Motor neuron (in vitro differentiated cells): Measurements from ENCODE around the gene SDK2. TPM values are rescaled to one million over a fixed set of nuclear protein-coding genes. Genes with fewer than 3 reads are reported as not detected.

ENCODE experiments used
- ATAC-seq, 8 experiments: fragments of 200-7000 bp; cut with Tn5 transposase; replicated peaks in 6 of 8; 2 replicates each; pipeline ENCODE4 v1.8.0; 2021; ENCODE audit warnings: mild to moderate bottlenecking in 8 of 8, moderate library complexity in 8 of 8
- H3K27ac ChIP-seq, 2 donors: fragments of 250-450 bp; sonication (Bioruptor Pico); 2 replicates each; pipeline ENCODE4 v1.9.0; 2021; ENCODE audit warnings: antibody characterized with exemption in 2 of 2, mild to moderate bottlenecking in 2 of 2, moderate library complexity in 1 of 2
- H3K4me1 ChIP-seq, 2 donors: fragments of 250-450 bp; sonication (Bioruptor Pico); replicated peaks in 1 of 2; 2 replicates each; pipeline ENCODE4 v1.6.1; 2021; ENCODE audit warnings: antibody characterized with exemption in 2 of 2, mild to moderate bottlenecking in 2 of 2, moderate library complexity in 1 of 2
- H3K4me3 ChIP-seq, 5 donors: fragments of 250-450 bp; sonication (Bioruptor Pico); 2 replicates each; pipeline ENCODE4 v1.9.0; 2021; ENCODE audit warnings: antibody characterized with exemption in 5 of 5, mild to moderate bottlenecking in 5 of 5, moderate library complexity in 4 of 5
- WGBS, 10 experiments: fragments of 450-650 bp; shearing (Covaris generic); methylation state at CpG; one replicate each; pipeline ENCODE4 v1.0.0; 2022; 5-methylcytosine and 5-hydroxymethylcytosine counted together
- in situ Hi-C, 9 experiments: fragments of 400-800 bp; cut with MboI; loops; one replicate each; pipeline ENCODE4 v1.15.0; 2021; ENCODE audit warnings: low sequenced_read_pairs in 9 of 9, low pct_unique_long_range_greater_than_20kb in 2 of 9; ENCODE audit not compliant: unreplicated experiment in 9 of 9
- total RNA-seq, 8 experiments: library from RNA; unstranded; fragments of 300-600 nt; gene quantifications; 2 replicates each; pipeline versions ENCODE4 v1.2.3 to v1.2.4, GENCODE V29; 2022

SDK2 gene
- total RNA-seq, 8 experiments from 2014 or later, result 0.59 to 22.0 (median 10.7) TPM

DNA sequence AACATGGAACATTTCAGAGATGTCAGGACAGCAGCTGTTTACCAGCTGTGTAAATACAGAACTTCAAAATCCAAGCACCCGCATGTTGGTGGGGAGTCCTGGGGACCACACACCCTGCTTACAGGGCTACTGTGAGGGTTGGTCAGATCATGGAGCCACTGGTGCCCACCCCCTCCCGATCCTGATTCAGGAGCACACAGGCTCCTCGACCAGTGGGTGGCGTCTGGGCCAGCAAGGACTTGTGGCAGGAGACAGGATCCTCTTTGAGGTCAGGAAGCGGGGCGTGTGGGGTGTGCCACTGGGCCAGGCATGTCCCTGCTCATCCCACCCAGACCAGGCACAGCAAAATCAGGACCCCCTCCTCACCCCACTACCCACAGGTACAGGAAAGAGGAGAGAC, 83.6 kb downstream of the SDK2 start:
- peaks cover 0 to 10% of the 10 kb centered on the region in 2 donors for H3K4me1 ChIP-seq
- ATAC-seq, result peak in 1 of 8 experiments; percentile 51
- H3K4me3 ChIP-seq, result no peak overlapping the region
- in situ Hi-C loops, result no loop called here
- no peak overlapping the region for H3K27ac ChIP-seq
- WGBS, 10 experiments, result 0 to 100% (median 78%) methylated on average over 1 to 3 of the region's 6 CpGs; no CpG with 5 or more reads in 6 of the 10 experiments

DNA sequence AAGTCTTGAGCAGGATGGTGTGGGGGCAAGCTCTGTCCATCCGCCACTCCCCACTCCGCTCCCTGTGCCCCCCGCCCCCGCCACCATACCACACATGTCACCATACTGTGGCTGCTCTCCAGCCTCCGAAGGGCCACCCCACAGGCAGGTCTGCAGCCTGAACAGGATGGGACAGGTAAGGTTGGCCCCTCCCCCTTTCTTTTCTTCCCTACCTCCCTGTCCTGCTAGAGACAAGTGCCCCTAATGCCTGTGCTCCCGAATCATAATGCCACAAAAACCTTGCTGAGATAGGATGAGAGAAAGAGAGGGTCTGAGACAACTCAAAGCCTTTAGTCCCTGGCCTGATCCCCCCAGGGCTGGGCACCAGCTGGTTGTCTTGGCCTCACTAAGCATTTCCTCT, 84.7 kb downstream of the SDK2 start:
- no peak overlapping the region for H3K4me3 ChIP-seq
- WGBS, 10 experiments, result 67% methylated on average over 5 of the region's 6 CpGs; no CpG with 5 or more reads in 9 of the 10 experiments
- ATAC-seq, result no peak
- no peak overlapping the region for H3K27ac ChIP-seq
- H3K4me1 ChIP-seq, result peaks cover 0 to 10% of the 10 kb centered on the region in 2 donors
- in situ Hi-C loops, result no loop called here

DNA sequence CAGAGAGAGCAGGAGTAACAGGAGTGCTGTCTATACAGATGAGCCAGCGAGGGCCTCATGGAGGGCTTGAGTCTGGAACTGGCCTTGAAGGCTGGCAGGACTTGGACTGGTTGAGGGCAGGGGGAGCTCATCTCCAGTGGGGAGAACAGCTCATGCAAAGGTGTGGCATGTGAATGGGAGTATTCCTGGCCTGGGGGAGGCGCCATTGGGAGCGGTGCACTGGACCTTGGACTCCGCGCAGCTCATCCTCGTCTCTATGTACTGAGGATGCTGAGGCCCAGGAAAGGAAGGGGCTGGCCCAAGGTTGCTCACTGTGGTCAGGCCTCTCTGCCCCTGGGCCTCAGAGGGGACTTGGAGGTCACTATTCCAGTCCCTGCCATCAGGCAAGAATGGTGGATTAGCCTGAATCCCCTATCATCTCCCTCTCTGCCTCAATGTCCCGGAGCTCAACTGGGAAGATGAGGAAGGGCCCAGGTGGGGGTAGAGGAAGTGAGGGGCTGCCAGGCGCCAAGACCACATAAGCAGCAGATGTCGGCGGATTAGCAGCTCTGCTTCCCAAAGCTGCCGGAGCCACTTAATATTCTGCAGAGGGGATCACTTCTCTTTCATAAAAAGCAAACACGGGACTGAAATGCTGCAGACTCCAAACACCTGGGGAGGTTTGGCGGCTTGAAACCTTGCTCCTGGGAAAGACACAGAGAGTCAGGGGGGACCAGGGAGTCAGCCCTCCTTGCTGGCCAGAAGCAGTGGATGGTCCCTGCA, 88.9 kb downstream of the SDK2 start:
- 20 to 100% (median 65%) methylated on average over 1 to 10 of the region's 13 CpGs; no CpG with 5 or more reads in 4 of the 10 experiments for WGBS, 10 experiments
- ATAC-seq, result no peak

DNA sequence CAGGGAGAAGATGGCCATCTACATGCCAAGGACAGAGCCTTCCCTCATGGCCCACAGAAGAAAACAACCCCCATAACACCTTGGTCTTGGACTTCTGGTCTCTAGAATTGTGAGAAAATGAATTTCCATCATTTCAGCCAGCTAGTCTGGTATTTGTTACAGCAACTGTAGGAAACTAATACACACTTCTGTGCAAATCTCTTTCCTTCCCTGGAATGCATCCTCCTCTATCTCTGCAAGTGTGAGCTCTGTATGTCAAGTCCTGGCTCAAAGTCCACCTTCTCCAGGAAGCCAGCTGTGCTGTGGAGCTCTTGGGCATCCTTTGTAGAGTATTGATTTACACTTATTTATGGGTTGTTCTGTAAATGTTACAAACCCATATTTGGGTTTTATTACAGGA, 89.7 kb downstream of the SDK2 start:
- in situ Hi-C loops, result no loop called here
- ATAC-seq, result no peak
- Histone ChIP-seq H3K4me3 (no peak overlapping the region), H3K4me1 (peaks cover 40 to 46% of the 10 kb centered on the region in 2 donors), H3K27ac (no peak overlapping the region)

More for the DNA sequence above, 88.9 kb downstream of the SDK2 start:
- Histone ChIP-seq H3K4me1 (peaks cover 32 to 39% of the 10 kb centered on the region in 2 donors), H3K27ac (no peak overlapping the region), H3K4me3 (no peak overlapping the region)
- in situ Hi-C loops, result no loop called here

GRCh38 chr17:73553311-73553710, 90.9 kb downstream of the SDK2 start:
- no peak overlapping the region for H3K4me3 ChIP-seq
- WGBS, 10 experiments, result 0 to 100% (median 76%) methylated on average over 1 to 2 of the region's 2 CpGs; no CpG with 5 or more reads in 6 of the 10 experiments
- ATAC-seq, result peak in 1 of 8 experiments; percentile 43
- in situ Hi-C loops, result no loop called here
- H3K27ac ChIP-seq, result no peak overlapping the region
- H3K4me1 ChIP-seq, result peaks cover 40 to 41% of the 10 kb centered on the region in 2 donors

GRCh38 chr17:73552300-73553048, 91.8 kb downstream of the SDK2 start:
- in situ Hi-C loops, result no loop called here
- peak in 4 of 8 experiments; percentile 11 to 51 (median 35) for ATAC-seq
- Histone ChIP-seq H3K4me1 (peaks cover 40 to 42% of the 10 kb centered on the region in 2 donors), H3K4me3 (no peak overlapping the region), H3K27ac (no peak overlapping the region)
- 6 to 100% (median 93%) methylated on average over 1 to 21 of the region's 30 CpGs; no CpG with 5 or more reads in 3 of the 10 experiments for WGBS, 10 experiments

DNA sequence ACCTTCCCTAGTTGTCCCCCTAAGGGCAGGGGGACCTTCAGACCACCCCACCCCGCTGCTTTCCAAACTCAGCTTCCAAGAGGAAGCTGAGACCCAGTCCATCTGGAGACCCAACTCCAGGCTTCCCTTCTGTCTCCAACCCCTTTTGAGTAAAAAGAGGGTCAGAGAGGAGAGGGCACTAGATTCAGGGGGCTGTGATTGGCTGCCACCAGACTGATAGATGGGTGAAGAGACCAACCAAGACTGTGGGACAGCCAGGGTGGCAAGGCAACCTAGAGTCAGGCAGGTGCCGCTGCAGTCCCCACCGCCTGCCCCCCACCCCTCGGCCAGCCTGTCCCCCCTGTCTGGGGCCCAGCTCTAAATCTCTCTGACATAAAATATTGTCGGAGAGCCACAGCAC, 92.5 kb downstream of the SDK2 start:
- no peak overlapping the region for H3K27ac ChIP-seq
- ATAC-seq, result peak in 7 of 8 experiments; percentile 24 to 83 (median 66)
- 10 to 54% (median 20%) methylated on average over 1 to 4 of the region's 5 CpGs; no CpG with 5 or more reads in 7 of the 10 experiments for WGBS, 10 experiments
- peaks cover 45 to 49% of the 10 kb centered on the region in 2 donors for H3K4me1 ChIP-seq
- in situ Hi-C loops, result no loop called here
- no peak overlapping the region for H3K4me3 ChIP-seq

- WGBS, 10 experiments, result 60 to 93% methylated on average over 1 to 6 of the region's 20 CpGs; no CpG with 5 or more reads in 8 of the 10 experiments
- no peak overlapping the region for H3K27ac ChIP-seq
- in situ Hi-C loops, result no loop called here
- no peak overlapping the region for H3K4me3 ChIP-seq
- peaks cover 52 to 55% of the 10 kb centered on the region in 2 donors for H3K4me1 ChIP-seq
- peak in 2 of 8 experiments; percentile 2 to 7 for ATAC-seq
Measured at GRCh38 chr17:73551144-73551543, 93.1 kb downstream of the SDK2 start.

- peaks cover 57 to 61% of the 10 kb centered on the region in 2 donors for H3K4me1 ChIP-seq
- H3K27ac ChIP-seq, result no peak overlapping the region
- WGBS, 10 experiments, result 0 to 90% (median 80%) methylated on average over 1 to 4 of the region's 10 CpGs; no CpG with 5 or more reads in 5 of the 10 experiments
- in situ Hi-C loops, result no loop called here
- peak in 5 of 8 experiments; percentile 28 to 62 (median 30) for ATAC-seq
- no peak overlapping the region for H3K4me3 ChIP-seq
Measured at GRCh38 chr17:73550556-73550955, 93.7 kb downstream of the SDK2 start.

DNA sequence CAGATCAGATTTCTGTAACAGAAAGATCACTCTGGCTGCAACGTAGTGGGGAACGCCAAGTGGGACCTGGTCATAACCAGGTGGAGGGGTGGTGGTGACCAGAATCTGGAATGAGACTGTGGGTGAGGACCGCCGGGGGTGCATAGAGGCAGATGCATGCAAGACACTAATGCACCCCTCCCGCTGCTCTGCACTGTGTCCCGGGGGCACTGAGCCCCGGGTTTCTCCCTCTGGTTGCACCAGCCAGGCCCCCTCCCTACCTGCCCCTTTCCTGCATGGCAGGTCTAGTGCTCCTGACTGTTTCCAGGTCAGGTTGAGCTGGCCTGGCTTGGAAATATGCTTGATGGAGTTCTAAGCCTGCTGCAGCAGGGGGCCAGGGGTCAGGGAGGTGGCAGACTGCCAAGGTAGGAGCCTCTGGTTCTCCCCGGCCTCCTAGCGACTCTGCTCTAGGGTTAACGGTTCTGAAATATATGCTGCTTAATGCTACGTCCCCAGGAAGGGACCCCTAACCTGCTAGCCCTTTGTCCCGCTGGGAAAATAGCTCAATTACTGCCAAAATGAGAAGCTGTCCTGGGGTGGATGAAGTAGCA, 94.3 kb downstream of the SDK2 start:
- WGBS, 10 experiments, result 0 to 37% methylated on average over 2 to 3 of the region's 12 CpGs; no CpG with 5 or more reads in 8 of the 10 experiments
- no peak for ATAC-seq
- in situ Hi-C loops, result no loop called here
- Histone ChIP-seq H3K27ac (no peak overlapping the region), H3K4me1 (peaks cover 64 to 67% of the 10 kb centered on the region in 2 donors), H3K4me3 (no peak overlapping the region)

GRCh38 chr17:73548620-73549311, 95.5 kb downstream of the SDK2 start:
- ATAC-seq, result no peak
- peaks cover 66 to 68% of the 10 kb centered on the region in 2 donors for H3K4me1 ChIP-seq
- in situ Hi-C loops, result no loop called here
- H3K27ac ChIP-seq, result no peak overlapping the region
- H3K4me3 ChIP-seq, result no peak overlapping the region
- WGBS, 10 experiments, result 17 to 84% (median 58%) methylated on average over 2 to 5 of the region's 11 CpGs; no CpG with 5 or more reads in 3 of the 10 experiments

DNA sequence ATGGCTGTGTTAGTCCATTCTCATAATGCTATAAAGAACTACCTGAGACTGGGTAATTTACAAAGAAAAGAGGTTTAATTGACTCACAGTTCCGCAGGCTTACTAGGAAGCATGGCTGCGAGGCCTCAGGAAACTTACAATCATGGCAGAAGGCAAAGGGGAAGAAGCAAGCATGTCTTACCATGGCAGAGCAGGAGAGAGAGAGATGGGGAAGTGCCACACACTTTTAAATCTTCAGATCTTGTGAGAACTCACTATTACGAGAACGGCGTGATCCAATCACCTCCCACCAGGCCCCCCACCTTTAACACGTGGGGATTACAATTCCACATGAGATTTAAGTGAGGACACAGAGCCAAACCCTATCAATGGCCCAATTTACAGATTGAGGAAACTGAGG, 96.5 kb downstream of the SDK2 start:
- ATAC-seq, result no peak
- Histone ChIP-seq H3K27ac (no peak overlapping the region), H3K4me1 (peaks cover 58 to 60% of the 10 kb centered on the region in 2 donors), H3K4me3 (no peak overlapping the region)
- 33 to 100% (median 91%) methylated on average over 1 to 5 of the region's 6 CpGs; no CpG with 5 or more reads in 2 of the 10 experiments for WGBS, 10 experiments
- in situ Hi-C loops, result no loop called here
